Stimulated activated CD8-positive, alpha-beta memory T cell treated with anti-CD3 and anti-CD28 coated beads, Interleukin-15, amount 100 ng/mL, for 1 hour (primary cell): ENCODE measurements around the gene PLCE1.

Source experiments
- DNase-seq: peaks from one replicate; pipeline ENCODE4 v3.0.0-alpha.2; 2020; ENCODE audit warnings: low read depth

Gene PLCE1

DNA sequence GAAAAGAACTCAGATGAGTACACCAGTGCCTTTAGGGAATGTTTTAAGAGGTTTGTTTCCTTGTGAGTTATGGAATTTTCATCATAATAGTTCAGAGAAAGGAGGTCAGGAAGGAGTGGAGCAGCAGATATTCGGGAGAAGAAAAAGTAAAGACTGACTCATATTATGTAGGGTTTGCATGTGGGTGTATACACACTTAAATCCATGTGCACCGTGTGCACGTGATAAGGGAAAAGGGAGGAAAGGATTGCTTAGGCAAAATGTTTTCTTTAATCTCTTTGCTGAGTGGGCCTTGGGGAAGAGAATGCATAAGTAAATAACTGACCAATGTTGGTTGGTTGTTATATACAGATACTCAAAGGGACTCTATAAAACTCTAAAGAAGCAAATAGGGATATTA lies 30.2 kb downstream of the PLCE1 start:
- no peak for DNase-seq

DNA sequence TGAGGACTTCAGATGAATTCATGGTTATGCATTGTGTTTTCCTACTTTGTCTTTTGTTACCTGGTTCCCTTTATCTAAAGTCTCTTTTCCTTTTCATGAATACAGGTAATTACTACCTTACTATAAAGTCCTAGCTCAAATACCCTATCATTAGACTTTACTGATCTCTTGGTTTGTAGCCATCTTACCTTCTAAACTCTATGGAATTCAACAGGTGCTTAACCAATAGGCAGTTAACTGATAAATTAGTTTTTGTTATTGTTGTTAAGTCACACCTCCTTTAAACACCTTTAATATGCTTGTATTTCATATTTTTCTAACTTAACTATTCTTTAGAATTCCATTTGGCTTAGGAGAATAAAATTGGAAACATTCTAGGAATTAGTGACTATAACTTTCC lies 30.7 kb downstream of the PLCE1 start:
- no peak for DNase-seq

DNA sequence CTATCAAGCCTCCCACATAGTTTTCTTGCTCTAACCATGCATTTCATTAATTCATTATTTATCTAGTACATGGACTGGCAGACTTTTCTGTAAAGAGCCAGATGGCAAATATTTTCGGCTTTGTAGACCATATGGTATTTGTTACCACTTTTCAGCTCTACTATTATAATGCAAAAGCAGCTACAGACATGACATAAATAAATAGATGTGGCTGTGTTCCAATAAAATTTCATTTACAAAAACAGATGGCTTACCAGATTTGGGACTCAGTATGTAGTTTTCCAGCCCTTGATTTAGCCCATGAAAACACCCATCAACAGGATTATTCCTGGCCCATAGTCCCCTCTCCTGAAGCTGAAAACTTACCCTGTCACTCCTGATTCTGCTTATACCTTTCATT lies 32.1 kb downstream of the PLCE1 start:
- DNase-seq, result no peak

DNA sequence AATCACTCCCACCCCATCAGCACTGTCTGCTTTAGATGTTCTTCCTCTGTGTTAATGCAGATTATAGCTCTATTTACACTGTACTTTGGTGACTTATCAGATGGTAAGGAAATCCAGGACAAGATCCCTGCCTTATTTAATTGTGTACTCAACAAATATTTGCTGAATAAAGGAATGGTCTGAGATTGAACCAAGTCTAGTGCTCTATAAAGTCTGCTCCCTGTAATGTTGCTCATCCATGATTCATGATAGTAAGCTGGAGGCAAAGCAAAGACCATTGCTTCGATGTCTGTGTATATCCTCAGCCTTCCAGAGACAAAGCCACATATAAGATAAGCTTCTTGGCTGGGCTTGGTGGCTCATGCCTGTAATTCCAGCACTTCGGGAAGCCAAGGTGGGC lies 33.5 kb downstream of the PLCE1 start:
- DNase-seq, result no peak

DNA sequence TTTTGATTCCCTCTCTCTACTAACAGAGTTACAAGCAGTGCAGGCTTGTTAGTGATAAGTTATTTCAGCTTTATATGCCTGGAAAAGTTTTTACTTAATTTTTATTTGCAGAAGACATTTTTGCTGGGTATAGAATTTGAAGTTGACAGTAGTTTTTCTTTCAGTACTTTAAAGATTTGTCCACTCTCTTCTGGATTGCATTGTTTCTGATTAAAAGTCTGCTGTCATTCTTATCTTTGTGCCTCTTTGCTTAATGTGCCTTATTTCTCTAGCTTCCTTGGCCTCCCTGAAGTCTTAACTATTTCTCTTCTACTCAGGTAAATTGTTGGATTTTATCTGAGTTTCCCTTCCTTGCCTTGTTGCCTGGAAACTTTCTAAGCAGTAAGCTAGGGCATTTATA lies 36.2 kb downstream of the PLCE1 start:
- DNase-seq, result no peak

DNA sequence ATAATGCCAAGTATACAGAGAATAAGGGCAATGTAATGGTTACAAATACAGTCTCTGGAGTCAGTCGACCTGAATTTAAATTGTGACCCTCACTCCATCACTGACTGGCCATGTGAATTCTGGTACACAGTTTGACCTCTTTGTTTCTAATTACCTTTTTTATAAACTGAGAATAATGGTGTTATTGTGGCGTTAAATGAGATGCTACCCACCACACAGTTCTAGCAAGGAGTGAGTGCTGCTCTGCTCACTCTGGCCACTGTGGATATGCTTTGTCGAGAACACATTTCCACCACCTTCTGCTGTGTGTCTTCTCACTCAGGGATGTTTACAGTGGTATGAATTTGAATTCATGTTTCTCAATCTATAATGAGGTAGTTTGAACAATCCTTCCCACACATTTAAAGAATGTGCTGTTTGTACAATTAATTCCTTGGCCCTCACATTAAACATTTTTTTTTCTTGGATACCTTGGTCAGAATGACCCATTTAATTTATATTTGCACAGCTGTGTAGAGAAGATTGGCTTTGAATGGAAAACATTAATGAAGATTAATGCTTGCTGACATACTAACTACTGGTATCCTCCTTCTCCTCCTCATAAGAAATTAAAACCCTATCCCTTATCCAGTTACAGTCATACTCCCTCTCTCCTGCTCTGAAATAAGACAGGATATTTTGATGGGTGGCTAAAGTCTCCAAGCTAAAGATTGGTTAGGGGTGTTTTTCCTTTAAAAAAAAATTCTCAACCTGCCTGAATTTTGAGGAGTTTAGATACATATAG lies 42.4 kb downstream of the PLCE1 start:
- DNase-seq, result no peak

DNA sequence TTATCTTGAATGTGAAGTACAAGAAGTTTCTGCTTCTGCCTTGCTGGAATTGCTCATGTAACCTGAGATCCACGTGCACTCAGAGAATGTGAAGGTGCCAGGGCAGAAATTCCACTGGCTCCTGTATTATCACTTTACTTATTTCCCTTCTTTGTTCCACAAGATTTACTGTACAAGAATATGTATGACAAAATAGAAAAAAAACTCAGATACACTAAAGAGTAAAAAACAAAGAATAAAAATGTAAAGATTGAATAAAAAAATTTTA lies 43.0 kb downstream of the PLCE1 start:
- no peak for DNase-seq

DNA sequence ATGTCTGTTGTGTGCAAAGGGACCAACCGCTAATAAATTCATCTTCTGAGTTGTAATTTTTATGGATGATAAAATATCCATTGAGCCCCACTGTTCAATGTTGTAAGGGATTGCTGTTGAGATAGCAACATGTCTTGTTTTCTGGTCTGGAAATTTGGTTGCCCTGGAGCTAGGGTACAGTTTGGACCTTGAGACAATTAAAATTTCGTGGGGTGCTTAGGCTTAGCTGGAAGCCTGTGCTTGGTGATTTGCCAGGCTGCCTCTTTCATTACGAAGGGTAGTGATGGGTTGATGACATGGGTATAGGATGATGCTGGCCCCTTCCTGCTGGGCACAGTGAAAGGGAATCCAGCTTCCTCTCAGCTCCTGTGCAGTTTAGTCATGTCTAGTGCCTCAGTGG lies 43.6 kb downstream of the PLCE1 start:
- DNase-seq, result no peak

DNA sequence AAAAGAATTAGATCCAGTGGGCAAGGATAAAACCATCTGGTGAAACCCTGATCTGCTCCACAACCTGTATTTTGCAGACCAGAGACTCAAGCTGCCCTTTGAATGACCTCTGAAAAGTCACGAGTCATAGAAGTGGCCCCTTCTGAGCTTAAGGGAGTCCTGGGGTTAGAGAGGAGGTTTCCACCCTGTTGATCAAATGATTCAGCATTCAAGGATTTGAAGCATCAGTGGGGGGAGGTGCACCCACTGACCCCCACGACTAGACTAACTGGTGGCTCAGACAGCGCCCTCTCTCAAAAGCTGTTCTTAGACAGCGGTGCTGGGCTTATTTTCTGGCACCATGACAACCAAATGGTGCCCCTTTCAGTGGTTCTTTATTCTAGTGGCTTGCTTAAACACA lies 44.3 kb downstream of the PLCE1 start:
- DNase-seq, result no peak

DNA sequence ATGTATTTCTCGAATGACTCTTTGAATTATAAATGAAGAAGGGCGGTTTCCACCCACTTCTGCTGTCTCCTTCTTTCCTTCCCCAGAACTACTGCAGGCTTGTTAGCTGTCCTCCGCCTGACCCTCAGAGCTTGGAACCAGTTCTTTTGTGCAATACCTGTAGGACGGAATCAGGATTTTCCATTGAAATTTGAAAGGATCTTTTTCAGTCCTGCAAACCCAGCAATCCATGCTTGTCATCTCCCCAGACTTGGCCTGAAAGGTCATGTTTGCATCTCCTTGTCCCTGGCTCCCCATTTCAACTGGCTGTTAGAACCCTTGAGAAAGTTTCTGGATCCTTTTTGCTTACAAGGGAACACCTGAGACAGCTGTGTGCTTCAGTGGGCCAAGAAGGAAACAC lies 47.5 kb downstream of the PLCE1 start:
- DNase-seq, result no peak

DNA sequence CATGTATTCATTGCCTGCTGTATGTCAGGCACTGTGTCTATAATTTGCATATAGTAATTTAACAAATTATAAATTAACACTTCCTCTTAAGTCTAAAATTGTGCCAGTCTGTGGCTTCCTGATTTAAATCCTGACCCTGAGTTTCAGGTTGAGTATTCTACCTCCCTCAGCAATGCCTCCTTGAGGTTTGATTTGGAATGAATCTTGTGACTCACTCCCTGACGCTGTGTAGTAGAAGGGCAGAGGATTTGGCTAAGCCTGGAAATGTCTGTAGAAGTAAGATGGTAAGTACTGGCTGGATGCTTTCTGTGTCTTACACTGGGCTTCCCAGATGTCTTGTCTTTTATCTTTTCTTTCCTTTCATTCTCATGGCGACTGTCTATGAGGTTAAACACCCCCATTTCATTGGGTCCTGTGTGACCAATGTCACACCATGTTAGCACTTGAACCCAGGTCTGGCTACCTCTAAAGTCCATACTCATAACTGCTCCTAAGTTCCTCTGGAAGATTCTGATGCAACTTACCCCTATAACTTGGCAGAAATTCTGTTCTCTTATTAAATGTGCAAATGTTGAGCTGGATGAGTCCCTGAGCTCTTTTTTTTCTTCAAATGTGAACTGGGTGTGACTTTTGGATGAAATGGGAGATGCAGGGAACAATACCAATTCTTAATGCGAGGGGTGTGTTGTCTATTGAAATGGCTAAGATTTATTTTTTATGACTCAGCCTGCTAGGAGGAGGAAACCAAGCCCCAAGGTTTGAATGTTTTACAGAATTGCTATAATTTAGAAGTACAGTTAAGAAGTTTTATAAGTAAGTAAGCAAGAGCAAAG lies 48.5 kb downstream of the PLCE1 start:
- no peak for DNase-seq

DNA sequence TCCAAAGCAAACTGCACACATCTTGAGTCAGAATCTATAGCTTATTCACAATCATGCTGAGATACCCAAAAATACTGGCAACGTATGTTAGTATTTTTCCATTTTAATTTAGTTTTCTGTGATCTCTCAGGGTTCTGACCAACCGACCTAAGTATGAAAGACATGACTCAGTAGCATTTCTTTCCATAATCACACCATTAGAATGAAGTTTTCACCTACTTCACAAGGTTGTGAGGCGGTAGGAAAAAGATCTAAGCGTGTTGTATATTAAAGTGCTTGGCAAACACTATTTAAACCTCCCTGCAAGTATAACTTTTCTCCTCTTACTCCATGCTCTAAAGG lies 49.1 kb downstream of the PLCE1 start:
- no peak for DNase-seq
